Neural crest cell (in vitro differentiated cells): ENCODE measurements around the gene RHEBL1. TPM values are rescaled to one million over a fixed set of nuclear protein-coding genes. Genes with fewer than 3 reads are reported as not detected.
A peak's percentile ranks its signal among the peaks of the same experiment; 100 is the strongest.

ENCODE experiments used
- DNase-seq: peaks from one replicate; pipeline ENCODE4 v3.0.0; 2021; ENCODE audit warnings: low read depth, mixed read lengths, low spot score
- H3K27ac Mint-ChIP-seq: one replicate; pipeline ENCODE4 v1.8.0; 2021; ENCODE audit warnings: mild to moderate bottlenecking, mixed read lengths; ENCODE audit not compliant: unreplicated experiment
- H3K27me3 Mint-ChIP-seq: 2 replicates; pipeline ENCODE4 v1.8.0; 2021; ENCODE audit warnings: low read depth, mild to moderate bottlenecking, mixed read lengths
- H3K36me3 Mint-ChIP-seq: 2 replicates; pipeline ENCODE4 v1.8.0; 2021; ENCODE audit warnings: low read depth, mild to moderate bottlenecking, mixed read lengths
- H3K4me1 Mint-ChIP-seq: 2 replicates; pipeline ENCODE4 v1.8.0; 2021; ENCODE audit warnings: mixed read lengths
- H3K4me3 Mint-ChIP-seq: one replicate; pipeline ENCODE4 v1.8.0; 2021; ENCODE audit warnings: mild to moderate bottlenecking, mixed read lengths
- H3K9me3 Mint-ChIP-seq: 2 replicates; pipeline ENCODE4 v1.8.0; 2021; ENCODE audit warnings: mixed read lengths
- total RNA-seq: library from RNA; stranded (reverse); gene quantifications from 2 replicates; pipeline ENCODE4 v1.2.1, GENCODE V29; 2021
- TF ChIP-seq, protein P1 (sequence below): fragments of 200-600 bp; sonication (generic); conservative IDR thresholded peaks from 2 replicates; pipeline ENCODE4 v1.5.0; 2021; ENCODE audit warnings: antibody characterized with exemption, mild to moderate bottlenecking

RHEBL1 gene
- total RNA-seq, 1 donor from 2014 or later, result 2.1 TPM

GRCh38 chr12:49060237-49061156, 9.3 kb downstream of the RHEBL1 start, which contains the start of gene KMT2D:
Gene KMT2D (minus strand): TSS chr12:49060794. CDS start chr12:49055324, 5,470 bp downstream.
- Mint-ChIP-seq H3K4me3 (peak within 1 kb of the TSS; percentile 97), H3K4me1 (peaks cover 50% of the 10 kb centered on the region), H3K36me3 (no peaks in the 10 kb centered on the region), H3K27ac (peak within 1 kb of the TSS; percentile 99), H3K27me3 (no peaks in the 10 kb centered on the region), H3K9me3 (no peaks in the 10 kb centered on the region)
- TF ChIP-seq, protein P1, sequence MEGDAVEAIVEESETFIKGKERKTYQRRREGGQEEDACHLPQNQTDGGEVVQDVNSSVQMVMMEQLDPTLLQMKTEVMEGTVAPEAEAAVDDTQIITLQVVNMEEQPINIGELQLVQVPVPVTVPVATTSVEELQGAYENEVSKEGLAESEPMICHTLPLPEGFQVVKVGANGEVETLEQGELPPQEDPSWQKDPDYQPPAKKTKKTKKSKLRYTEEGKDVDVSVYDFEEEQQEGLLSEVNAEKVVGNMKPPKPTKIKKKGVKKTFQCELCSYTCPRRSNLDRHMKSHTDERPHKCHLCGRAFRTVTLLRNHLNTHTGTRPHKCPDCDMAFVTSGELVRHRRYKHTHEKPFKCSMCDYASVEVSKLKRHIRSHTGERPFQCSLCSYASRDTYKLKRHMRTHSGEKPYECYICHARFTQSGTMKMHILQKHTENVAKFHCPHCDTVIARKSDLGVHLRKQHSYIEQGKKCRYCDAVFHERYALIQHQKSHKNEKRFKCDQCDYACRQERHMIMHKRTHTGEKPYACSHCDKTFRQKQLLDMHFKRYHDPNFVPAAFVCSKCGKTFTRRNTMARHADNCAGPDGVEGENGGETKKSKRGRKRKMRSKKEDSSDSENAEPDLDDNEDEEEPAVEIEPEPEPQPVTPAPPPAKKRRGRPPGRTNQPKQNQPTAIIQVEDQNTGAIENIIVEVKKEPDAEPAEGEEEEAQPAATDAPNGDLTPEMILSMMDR, result peak; percentile 62
- peak; percentile 91 for DNase-seq

DNA sequence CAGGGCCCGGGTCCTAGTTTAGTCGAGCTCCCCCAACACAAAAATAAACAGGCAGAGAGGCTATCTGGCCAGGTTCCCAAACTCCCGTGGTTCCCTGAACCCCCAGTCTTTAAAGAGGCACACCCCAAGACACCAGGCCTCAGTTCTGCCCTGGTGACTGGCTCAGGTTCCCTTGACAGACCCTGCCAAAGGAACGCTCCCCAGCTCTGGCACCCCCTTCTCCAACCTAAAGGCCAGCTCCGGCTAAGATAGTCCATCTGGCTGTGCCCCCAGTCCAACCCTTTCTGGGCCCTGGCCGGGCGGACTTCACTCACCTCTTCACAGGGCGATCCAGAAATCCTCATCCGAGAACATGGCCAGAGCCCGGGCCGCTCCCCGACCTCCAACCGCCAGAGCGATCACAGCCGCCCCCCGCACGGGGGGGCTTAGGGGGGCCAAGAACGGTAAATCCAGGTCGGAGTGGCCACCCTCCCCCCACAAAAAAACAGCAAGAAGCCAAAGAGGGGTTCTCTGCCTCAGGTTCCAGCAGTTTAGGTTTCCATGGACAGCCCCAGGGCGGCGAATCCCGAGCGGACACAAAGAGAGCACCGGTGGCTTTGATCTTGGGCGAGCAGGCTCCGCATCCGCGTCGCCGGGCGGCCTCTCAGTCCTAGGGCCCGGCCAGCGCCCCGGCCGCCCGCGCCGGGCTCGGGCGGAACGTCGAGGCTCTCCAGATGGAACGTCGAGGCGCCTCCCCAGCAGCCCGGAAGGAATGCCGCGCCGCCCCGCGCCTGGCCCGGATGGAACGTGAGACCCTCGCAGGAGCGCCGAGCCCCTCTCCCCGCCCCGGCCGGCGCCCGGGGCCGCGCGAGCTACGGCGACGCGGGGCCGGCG, 10.2 kb downstream of the RHEBL1 start:
- peaks cover 3% of the 10 kb centered on the region for H3K36me3 Mint-ChIP-seq
- H3K4me3 Mint-ChIP-seq, result peak overlapping the region; percentile 79
- peaks cover 56% of the 10 kb centered on the region for H3K4me1 Mint-ChIP-seq

GRCh38 chr12:49059045-49059298, 10.8 kb downstream of the RHEBL1 start:
- H3K9me3 Mint-ChIP-seq, result no peaks in the 10 kb centered on the region
- peaks cover 54% of the 10 kb centered on the region for H3K4me1 Mint-ChIP-seq
- DNase-seq, result no peak
- peaks cover 3% of the 10 kb centered on the region for H3K36me3 Mint-ChIP-seq
- no peaks in the 10 kb centered on the region for H3K27me3 Mint-ChIP-seq
- H3K27ac Mint-ChIP-seq, result peak overlapping the region; percentile 90
- TF ChIP-seq, protein P1, result no peak
- H3K4me3 Mint-ChIP-seq, result peak overlapping the region; percentile 79

More for the DNA sequence above, 10.2 kb downstream of the RHEBL1 start:
- Mint-ChIP-seq H3K27ac (peak overlapping the region; percentile 90), H3K27me3 (no peaks in the 10 kb centered on the region), H3K9me3 (no peaks in the 10 kb centered on the region)
- no peak for DNase-seq
- TF ChIP-seq, protein P1, result no peak

GRCh38 chr12:49058366-49059044, 11.3 kb downstream of the RHEBL1 start:
- DNase-seq, result no peak
- Mint-ChIP-seq H3K9me3 (no peaks in the 10 kb centered on the region), H3K4me3 (peak overlapping the region; percentile 79), H3K27me3 (no peaks in the 10 kb centered on the region), H3K36me3 (peaks cover 3% of the 10 kb centered on the region), H3K27ac (peak overlapping the region; percentile 90), H3K4me1 (peaks cover 50% of the 10 kb centered on the region)
- TF ChIP-seq, protein P1, result no peak

DNA sequence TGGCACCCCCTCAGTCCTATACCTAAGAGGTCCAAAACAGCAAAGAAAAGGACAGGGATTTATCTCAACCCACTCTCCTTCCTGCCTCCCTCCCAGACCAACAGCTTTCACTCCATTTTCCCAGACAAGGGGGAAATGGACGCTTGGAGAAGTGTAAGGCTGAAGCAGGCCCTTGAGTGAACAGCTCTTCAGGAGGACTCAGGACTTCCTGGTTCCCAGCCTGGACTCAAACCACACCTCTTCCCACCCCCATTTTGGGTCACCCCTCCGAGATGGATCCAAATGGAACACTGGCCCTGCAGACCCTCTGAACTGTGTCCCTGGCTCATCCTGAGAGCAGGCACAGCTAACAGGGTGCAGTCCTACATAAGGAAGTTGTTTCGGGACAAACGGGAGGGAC, 11.9 kb downstream of the RHEBL1 start:
- Mint-ChIP-seq H3K36me3 (peaks cover 3% of the 10 kb centered on the region), H3K27me3 (no peaks in the 10 kb centered on the region), H3K4me3 (peak overlapping the region; percentile 79), H3K4me1 (peaks cover 50% of the 10 kb centered on the region), H3K27ac (peak overlapping the region; percentile 44), H3K9me3 (no peaks in the 10 kb centered on the region)
- no peak for DNase-seq
- TF ChIP-seq, protein P1, result no peak
